SK-N-SH treated with all-trans-retinoic acid at 6 μM for 48 hours (cell line): ENCODE data around the gene FOXJ3.

Source experiments
- ATAC-seq: fragments of 200-7000 bp; cut with Tn5 transposase; 3 replicates; pipeline ENCODE4 v1.9.1; 2020; ENCODE audit warnings: mild to moderate bottlenecking, moderate library complexity
- ARNTL ChIP-seq: fragments of 450-650 bp; formaldehyde crosslinking; IDR thresholded peaks from 2 replicates; pipeline ENCODE4 v1.5.0; 2020; ENCODE audit warnings: low read depth, mild to moderate bottlenecking, moderate library complexity, borderline replicate concordance
- BACH2 ChIP-seq: fragments of 250-450 bp; sonication (Bioruptor Pico); IDR thresholded peaks from 2 replicates; pipeline ENCODE4 v1.9.0; 2021; ENCODE audit warnings: mild to moderate bottlenecking, borderline replicate concordance
- CSDC2 ChIP-seq: fragments of 250-450 bp; sonication (Bioruptor Pico); IDR thresholded peaks from 2 replicates; pipeline ENCODE4 v1.5.0; 2020; ENCODE audit warnings: mild to moderate bottlenecking, moderate library complexity
- GLIS3 ChIP-seq: fragments of 250-450 bp; sonication (Bioruptor Pico); IDR thresholded peaks from 2 replicates; pipeline ENCODE4 v1.5.0; 2020; ENCODE audit warnings: mild to moderate bottlenecking, moderate library complexity
- ISL1 ChIP-seq: fragments of 250-450 bp; sonication (Bioruptor Pico); IDR thresholded peaks from 2 replicates; pipeline ENCODE4 v2.1.2; 2022; ENCODE audit warnings: mild to moderate bottlenecking, moderate library complexity
- RARB ChIP-seq: fragments of 250-450 bp; sonication (Bioruptor Pico); IDR thresholded peaks from 2 replicates; pipeline ENCODE4 v1.8.0; 2021; ENCODE audit warnings: mild to moderate bottlenecking, moderate library complexity
- SNAI2 ChIP-seq: fragments of 250-450 bp; sonication (Bioruptor Pico); IDR thresholded peaks from 2 replicates; pipeline ENCODE4 v1.5.0; 2020; ENCODE audit warnings: mild to moderate bottlenecking, moderate library complexity
- TCF4 ChIP-seq: fragments of 250-450 bp; sonication (Bioruptor Pico); IDR thresholded peaks from 2 replicates; pipeline ENCODE4 v1.8.0; 2021; ENCODE audit warnings: mild to moderate bottlenecking, moderate library complexity, borderline replicate concordance
- TOX ChIP-seq: fragments of 250-450 bp; sonication (Bioruptor Pico); IDR thresholded peaks from 2 replicates; pipeline ENCODE4 v1.8.0; 2021; ENCODE audit warnings: mild to moderate bottlenecking, moderate library complexity, borderline replicate concordance
- ZFP3 ChIP-seq: fragments of 250-450 bp; sonication (Bioruptor Pico); IDR thresholded peaks from 2 replicates; pipeline ENCODE4 v1.5.0; 2020; ENCODE audit warnings: mild to moderate bottlenecking, moderate library complexity
- ZFP30 ChIP-seq: fragments of 450-650 bp; formaldehyde crosslinking; IDR thresholded peaks from 2 replicates; pipeline ENCODE4 v1.5.0; 2022; ENCODE audit warnings: mild to moderate bottlenecking, moderate library complexity
- ZNF565 ChIP-seq: fragments of 450-650 bp; formaldehyde crosslinking; conservative IDR thresholded peaks from 2 replicates; pipeline ENCODE4 v1.5.0; 2020; ENCODE audit warnings: low read depth, mild to moderate bottlenecking, moderate library complexity
- ZNF70 ChIP-seq: fragments of 450-650 bp; formaldehyde crosslinking; IDR thresholded peaks from 2 replicates; pipeline ENCODE4 v1.5.0; 2020; ENCODE audit warnings: mild to moderate bottlenecking, moderate library complexity
- TF ChIP-seq, protein P1 (sequence below): fragments of 250-450 bp; sonication (Bioruptor Pico); IDR thresholded peaks from 2 replicates; pipeline ENCODE4 v1.8.0; 2021; ENCODE audit warnings: low read depth, mild to moderate bottlenecking, moderate library complexity, borderline replicate concordance
- TF ChIP-seq, protein P2 (sequence below): fragments of 250-450 bp; sonication (Bioruptor Pico); IDR thresholded peaks from 2 replicates; pipeline ENCODE4 v1.5.1; 2020; ENCODE audit warnings: low read depth, mild to moderate bottlenecking, moderate library complexity
- TF ChIP-seq, protein P3 (sequence below): fragments of 250-450 bp; sonication (Bioruptor Pico); IDR thresholded peaks from 2 replicates; pipeline ENCODE4 v1.5.0; 2020; ENCODE audit warnings: mild to moderate bottlenecking, moderate library complexity
- TF ChIP-seq, protein P4 (sequence below): fragments of 250-450 bp; sonication (Bioruptor Pico); IDR thresholded peaks from 2 replicates; pipeline ENCODE4 v1.5.1; 2021; ENCODE audit warnings: mild to moderate bottlenecking, moderate library complexity

FOXJ3 gene

DNA sequence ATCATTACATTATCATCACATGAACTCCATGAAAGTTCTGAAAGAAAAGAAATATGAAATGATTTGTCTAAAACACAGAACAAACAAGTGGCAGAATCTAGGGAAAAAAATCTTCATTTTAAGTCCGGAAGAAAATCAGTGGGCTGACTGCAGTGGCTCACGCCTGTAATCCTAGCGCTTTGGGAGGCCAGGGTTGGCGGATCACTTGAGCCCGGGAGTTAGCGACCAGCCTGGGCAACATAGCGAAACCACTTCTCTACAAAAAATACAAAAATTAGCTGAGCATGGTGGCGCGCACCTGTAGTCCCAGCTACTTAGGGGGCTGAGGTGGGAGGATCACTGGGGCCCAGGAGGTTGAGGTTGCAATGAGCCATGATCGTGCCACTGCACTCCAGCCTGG lies 4.8 kb downstream of the FOXJ3 start:
- no peak for ATAC-seq
- TF ChIP-seq ZNF70 (CRISPR knock-in tag) (no peak), BACH2 (CRISPR knock-in tag) (no peak), GLIS3 (CRISPR knock-in tag) (no peak), ZFP3 (CRISPR knock-in tag) (no peak), TOX (CRISPR knock-in tag) (no peak), CSDC2 (no peak)
- TF ChIP-seq, protein P1, sequence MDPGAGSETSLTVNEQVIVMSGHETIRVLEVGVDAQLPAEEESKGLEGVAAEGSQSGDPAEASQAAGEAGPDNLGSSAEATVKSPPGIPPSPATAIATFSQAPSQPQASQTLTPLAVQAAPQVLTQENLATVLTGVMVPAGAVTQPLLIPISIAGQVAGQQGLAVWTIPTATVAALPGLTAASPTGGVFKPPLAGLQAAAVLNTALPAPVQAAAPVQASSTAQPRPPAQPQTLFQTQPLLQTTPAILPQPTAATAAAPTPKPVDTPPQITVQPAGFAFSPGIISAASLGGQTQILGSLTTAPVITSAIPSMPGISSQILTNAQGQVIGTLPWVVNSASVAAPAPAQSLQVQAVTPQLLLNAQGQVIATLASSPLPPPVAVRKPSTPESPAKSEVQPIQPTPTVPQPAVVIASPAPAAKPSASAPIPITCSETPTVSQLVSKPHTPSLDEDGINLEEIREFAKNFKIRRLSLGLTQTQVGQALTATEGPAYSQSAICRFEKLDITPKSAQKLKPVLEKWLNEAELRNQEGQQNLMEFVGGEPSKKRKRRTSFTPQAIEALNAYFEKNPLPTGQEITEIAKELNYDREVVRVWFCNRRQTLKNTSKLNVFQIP (CRISPR knock-in tag), result no peak

DNA sequence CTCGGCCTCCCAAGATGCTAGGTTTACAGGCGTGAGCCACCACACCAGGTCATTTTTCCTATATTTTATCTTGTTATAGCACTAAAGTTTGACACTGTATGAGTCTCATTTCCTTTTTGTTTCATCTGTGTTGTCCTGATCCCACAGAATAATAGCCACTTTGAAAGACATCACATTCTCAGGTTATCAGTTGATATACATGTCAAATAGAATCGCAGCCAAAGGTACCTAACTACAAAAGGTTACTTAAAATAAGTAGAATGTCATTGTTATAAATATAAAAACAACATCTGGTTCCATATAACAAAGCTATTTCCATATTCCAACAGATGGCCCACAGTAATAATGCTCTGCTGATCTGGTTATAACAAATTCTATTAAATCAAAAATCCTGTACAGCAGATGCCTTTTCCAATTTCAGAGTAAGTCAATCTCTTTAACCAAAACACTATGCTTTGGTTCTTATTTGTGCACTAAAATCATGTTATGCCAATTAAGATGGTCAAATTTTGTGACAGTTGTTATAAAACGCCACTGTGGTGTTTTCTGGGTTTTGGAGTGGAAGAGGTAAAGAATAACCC lies 6.0 kb downstream of the FOXJ3 start:
- TF ChIP-seq BACH2 (CRISPR knock-in tag) (no peak), TCF4 (CRISPR knock-in tag) (peak; percentile 99), ISL1 (CRISPR knock-in tag) (peak; percentile 61; the same call in 1 of the 2 replicates)
- TF ChIP-seq, protein P2, sequence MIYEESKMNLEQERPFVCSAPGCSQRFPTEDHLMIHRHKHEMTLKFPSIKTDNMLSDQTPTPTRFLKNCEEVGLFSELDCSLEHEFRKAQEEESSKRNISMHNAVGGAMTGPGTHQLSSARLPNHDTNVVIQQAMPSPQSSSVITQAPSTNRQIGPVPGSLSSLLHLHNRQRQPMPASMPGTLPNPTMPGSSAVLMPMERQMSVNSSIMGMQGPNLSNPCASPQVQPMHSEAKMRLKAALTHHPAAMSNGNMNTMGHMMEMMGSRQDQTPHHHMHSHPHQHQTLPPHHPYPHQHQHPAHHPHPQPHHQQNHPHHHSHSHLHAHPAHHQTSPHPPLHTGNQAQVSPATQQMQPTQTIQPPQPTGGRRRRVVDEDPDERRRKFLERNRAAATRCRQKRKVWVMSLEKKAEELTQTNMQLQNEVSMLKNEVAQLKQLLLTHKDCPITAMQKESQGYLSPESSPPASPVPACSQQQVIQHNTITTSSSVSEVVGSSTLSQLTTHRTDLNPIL (CRISPR knock-in tag), result no peak
- TF ChIP-seq, protein P1 (CRISPR knock-in tag), result no peak
- TF ChIP-seq, protein P3, sequence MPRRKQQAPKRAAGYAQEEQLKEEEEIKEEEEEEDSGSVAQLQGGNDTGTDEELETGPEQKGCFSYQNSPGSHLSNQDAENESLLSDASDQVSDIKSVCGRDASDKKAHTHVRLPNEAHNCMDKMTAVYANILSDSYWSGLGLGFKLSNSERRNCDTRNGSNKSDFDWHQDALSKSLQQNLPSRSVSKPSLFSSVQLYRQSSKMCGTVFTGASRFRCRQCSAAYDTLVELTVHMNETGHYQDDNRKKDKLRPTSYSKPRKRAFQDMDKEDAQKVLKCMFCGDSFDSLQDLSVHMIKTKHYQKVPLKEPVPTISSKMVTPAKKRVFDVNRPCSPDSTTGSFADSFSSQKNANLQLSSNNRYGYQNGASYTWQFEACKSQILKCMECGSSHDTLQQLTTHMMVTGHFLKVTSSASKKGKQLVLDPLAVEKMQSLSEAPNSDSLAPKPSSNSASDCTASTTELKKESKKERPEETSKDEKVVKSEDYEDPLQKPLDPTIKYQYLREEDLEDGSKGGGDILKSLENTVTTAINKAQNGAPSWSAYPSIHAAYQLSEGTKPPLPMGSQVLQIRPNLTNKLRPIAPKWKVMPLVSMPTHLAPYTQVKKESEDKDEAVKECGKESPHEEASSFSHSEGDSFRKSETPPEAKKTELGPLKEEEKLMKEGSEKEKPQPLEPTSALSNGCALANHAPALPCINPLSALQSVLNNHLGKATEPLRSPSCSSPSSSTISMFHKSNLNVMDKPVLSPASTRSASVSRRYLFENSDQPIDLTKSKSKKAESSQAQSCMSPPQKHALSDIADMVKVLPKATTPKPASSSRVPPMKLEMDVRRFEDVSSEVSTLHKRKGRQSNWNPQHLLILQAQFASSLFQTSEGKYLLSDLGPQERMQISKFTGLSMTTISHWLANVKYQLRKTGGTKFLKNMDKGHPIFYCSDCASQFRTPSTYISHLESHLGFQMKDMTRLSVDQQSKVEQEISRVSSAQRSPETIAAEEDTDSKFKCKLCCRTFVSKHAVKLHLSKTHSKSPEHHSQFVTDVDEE (CRISPR knock-in tag), result peak; percentile 91
- TF ChIP-seq, all 23 proteins: peak for 3
- ATAC-seq, result peak; percentile 64

DNA sequence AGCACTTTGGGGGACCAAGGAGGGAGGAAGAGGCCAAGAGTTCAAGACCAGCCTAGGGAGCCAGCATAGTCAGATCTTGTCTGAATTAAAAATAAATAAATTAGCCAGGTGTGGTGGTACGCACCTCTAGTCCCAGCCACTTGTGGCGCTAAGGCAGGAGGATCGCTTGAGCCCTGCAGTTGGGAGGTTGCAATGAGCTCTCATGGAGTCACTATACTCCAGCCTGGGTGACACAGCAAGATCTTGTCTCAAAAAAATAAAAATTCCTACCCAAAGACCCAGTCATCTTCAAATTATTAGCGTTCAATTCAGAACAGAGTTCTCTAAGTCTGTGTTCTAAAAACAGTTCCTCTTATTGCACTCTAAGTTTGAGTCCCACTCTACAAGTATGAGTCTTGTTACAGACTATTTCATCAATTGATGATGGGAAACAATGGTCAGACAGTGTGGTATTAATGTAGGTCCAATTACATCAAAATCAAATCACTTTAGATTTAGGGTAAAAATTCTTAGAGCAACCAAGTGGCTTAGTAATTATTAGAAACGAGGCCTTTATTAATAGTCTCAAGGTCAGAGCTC lies 6.9 kb downstream of the FOXJ3 start:
- TF ChIP-seq TOX (CRISPR knock-in tag), result no peak
- TF ChIP-seq, protein P1 (CRISPR knock-in tag), result no peak
- no peak for TF ChIP-seq CSDC2
- TF ChIP-seq, protein P4, sequence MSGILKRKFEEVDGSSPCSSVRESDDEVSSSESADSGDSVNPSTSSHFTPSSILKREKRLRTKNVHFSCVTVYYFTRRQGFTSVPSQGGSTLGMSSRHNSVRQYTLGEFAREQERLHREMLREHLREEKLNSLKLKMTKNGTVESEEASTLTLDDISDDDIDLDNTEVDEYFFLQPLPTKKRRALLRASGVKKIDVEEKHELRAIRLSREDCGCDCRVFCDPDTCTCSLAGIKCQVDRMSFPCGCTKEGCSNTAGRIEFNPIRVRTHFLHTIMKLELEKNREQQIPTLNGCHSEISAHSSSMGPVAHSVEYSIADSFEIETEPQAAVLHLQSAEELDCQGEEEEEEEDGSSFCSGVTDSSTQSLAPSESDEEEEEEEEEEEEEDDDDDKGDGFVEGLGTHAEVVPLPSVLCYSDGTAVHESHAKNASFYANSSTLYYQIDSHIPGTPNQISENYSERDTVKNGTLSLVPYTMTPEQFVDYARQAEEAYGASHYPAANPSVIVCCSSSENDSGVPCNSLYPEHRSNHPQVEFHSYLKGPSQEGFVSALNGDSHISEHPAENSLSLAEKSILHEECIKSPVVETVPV, result no peak
- TF ChIP-seq ZFP30 (CRISPR knock-in tag), result no peak
- no peak for TF ChIP-seq ZNF565 (CRISPR knock-in tag)
- TF ChIP-seq, protein P3 (CRISPR knock-in tag), result no peak
- no peak for TF ChIP-seq RARB (CRISPR knock-in tag)
- no peak for TF ChIP-seq ARNTL
- no peak for TF ChIP-seq SNAI2 (CRISPR knock-in tag)
- TF ChIP-seq, protein P2 (CRISPR knock-in tag), result no peak
- TF ChIP-seq, all 23 proteins: peak for 0
- no peak for ATAC-seq
